Large intestine (tissue), 3 donors: ENCODE data around the gene NEGR1. TPM values are rescaled to one million over a fixed set of nuclear protein-coding genes. Genes with fewer than 3 reads are reported as not detected.

Experiments used
- DNase-seq, 2 donors: peaks; one replicate each; pipeline versions ENCODE4 v3.0.0 to v3.0.0-alpha.2; 2013
- H3K27ac ChIP-seq: one replicate; pipeline ENCODE4 v1.5.1; 2013; ENCODE audit warnings: low read length
- H3K27me3 ChIP-seq: 2 replicates; pipeline ENCODE4 v1.6.1; 2013; ENCODE audit warnings: low read length; ENCODE audit not compliant: control insufficient read depth, insufficient read depth
- H3K36me3 ChIP-seq: 2 replicates; pipeline ENCODE4 v1.6.1; 2013; ENCODE audit warnings: low read length; ENCODE audit not compliant: control insufficient read depth, insufficient read depth
- H3K4me1 ChIP-seq: one replicate; pipeline ENCODE4 v1.6.1; 2013; ENCODE audit warnings: low read length; ENCODE audit not compliant: control insufficient read depth, insufficient read depth
- H3K4me3 ChIP-seq: one replicate; pipeline ENCODE4 v1.5.1; 2013; ENCODE audit warnings: low read length
- H3K9me3 ChIP-seq: one replicate; pipeline ENCODE4 v1.6.1; 2013; ENCODE audit warnings: mild to moderate bottlenecking, low read depth, low read length, moderate library complexity; ENCODE audit not compliant: control insufficient read depth
- WGBS: methylation state at CpG from one replicate; pipeline ENCODE4 v1.1.5; 2013; ENCODE audit warnings: low lambda C conversion rate; ENCODE audit not compliant: insufficient coverage; 5-methylcytosine and 5-hydroxymethylcytosine counted together
- polyA plus RNA-seq: library from polyadenylated mRNA; unstranded; fragments of 120-200 nt; gene quantifications from one replicate; pipeline ENCODE4 v1.2.1, GENCODE V29; 2013

Gene NEGR1
- polyA plus RNA-seq, 1 donor: 9.9 TPM

- WGBS: 38% methylated on average over 1 of the region's 1 CpG
- no peaks in the 10 kb centered on the region for H3K9me3 ChIP-seq
- H3K4me1 ChIP-seq: no peaks in the 10 kb centered on the region
- no peaks in the 10 kb centered on the region for H3K27me3 ChIP-seq
- no peak overlapping the region for H3K27ac ChIP-seq
- no peak overlapping the region for H3K4me3 ChIP-seq
- no peaks in the 10 kb centered on the region for H3K36me3 ChIP-seq
- no peak for DNase-seq
Measured at GRCh38 chr1:71562298-71562697, 720.0 kb downstream of the NEGR1 start.

DNA sequence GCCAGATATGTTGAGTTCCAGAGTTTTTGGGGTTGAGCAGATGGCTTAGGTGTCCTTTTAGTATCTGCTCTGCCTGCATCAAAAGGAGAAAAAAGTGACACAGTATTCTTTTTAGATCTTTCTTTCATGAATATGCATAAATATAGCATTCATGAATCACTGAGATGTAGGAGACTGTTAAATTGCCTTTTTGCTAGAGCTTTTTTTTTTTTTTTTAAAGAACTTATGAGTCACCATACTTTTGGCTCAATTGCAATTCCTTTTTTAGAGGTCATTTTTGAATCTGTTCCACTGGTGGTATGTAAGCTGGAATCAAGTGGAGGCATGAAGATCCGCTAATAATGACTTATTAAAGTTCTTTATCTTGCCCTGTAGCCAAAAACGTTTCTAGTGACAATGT lies 720.6 kb downstream of the NEGR1 start:
- Histone ChIP-seq H3K27me3 (no peaks in the 10 kb centered on the region), H3K36me3 (no peaks in the 10 kb centered on the region), H3K4me1 (no peaks in the 10 kb centered on the region), H3K9me3 (no peaks in the 10 kb centered on the region), H3K4me3 (no peak overlapping the region), H3K27ac (no peak overlapping the region)
- 75% methylated on average over 1 of the region's 2 CpGs for WGBS
- no peak for DNase-seq

DNA sequence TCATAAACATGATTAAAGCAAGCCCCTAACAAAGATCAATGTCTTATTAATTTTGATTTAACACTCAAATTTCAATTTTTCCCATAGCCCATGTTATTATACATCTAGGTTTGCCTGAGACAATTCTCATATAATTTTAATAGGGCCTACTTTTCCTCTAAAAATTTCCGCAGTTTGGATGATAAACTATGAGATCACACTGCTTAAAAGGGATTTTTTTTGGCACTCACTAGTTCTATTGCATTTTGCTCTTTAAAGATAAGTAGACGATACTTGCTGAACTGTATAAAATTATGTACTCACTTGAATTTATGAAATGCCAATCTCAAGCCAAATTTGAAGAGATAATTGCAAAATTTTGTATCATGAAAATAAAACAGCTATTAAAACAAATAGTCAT lies 721.1 kb downstream of the NEGR1 start:
- Histone ChIP-seq H3K27me3 (no peaks in the 10 kb centered on the region), H3K9me3 (no peaks in the 10 kb centered on the region), H3K4me3 (no peak overlapping the region), H3K27ac (no peak overlapping the region), H3K36me3 (no peaks in the 10 kb centered on the region), H3K4me1 (no peaks in the 10 kb centered on the region)
- WGBS: no CpG with 5 or more reads among the region's 2 CpGs
- DNase-seq: no peak

DNA sequence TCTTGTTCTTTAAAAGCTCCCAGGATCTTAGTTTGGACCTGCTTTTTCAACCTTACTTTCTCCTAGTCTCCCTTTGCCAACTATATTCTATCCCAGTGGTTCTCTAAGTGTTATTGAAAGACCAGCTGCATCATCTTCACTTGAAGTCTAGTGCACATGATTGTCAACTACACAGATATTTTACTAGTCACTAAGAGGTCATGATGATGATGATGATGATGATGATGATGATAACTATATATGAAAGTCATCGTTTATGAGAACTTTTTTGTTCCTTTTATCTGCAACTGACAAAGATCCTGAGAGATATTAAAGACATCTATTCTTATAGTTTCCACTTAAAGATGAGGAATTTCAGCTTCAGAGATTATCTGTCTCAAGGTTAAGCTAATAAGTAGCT lies 722.5 kb downstream of the NEGR1 start:
- WGBS: no CpG with 5 or more reads among the region's 1 CpG
- Histone ChIP-seq H3K9me3 (no peaks in the 10 kb centered on the region), H3K27me3 (no peaks in the 10 kb centered on the region), H3K36me3 (no peaks in the 10 kb centered on the region), H3K4me1 (no peaks in the 10 kb centered on the region), H3K4me3 (no peak overlapping the region), H3K27ac (no peak overlapping the region)
- DNase-seq: no peak

DNA sequence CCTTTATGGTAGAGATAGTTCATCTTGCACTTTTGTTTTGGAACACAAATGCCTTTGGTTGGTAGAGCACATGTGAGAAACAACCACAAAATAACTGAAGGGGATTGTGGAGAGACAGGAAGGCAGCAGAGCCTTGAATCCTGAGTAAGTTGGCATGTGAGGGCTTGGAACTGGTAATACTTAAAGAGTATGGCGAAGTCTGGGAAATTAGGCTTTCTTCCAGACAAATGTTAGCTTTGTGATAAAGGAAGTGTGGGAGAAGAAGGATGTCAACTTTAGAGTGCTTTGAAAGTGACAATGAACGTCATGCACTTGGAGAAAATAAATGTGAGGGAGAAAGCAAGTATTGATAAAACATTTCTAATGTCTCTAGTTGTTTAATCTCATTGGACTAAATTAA lies 725.2 kb downstream of the NEGR1 start:
- no peaks in the 10 kb centered on the region for H3K27me3 ChIP-seq
- no peaks in the 10 kb centered on the region for H3K4me1 ChIP-seq
- no peak overlapping the region for H3K27ac ChIP-seq
- no peak for DNase-seq
- H3K36me3 ChIP-seq: no peaks in the 10 kb centered on the region
- 67% methylated on average over 1 of the region's 2 CpGs for WGBS
- no peaks in the 10 kb centered on the region for H3K9me3 ChIP-seq
- no peak overlapping the region for H3K4me3 ChIP-seq

- no peaks in the 10 kb centered on the region for H3K4me1 ChIP-seq
- H3K36me3 ChIP-seq: no peaks in the 10 kb centered on the region
- no peaks in the 10 kb centered on the region for H3K27me3 ChIP-seq
- no peaks in the 10 kb centered on the region for H3K9me3 ChIP-seq
- no peak overlapping the region for H3K27ac ChIP-seq
- no peak overlapping the region for H3K4me3 ChIP-seq
- no peak for DNase-seq
- WGBS: 100% methylated on average over 2 of the region's 7 CpGs
Measured at GRCh38 chr1:71548398-71548890, 733.9 kb downstream of the NEGR1 start.

DNA sequence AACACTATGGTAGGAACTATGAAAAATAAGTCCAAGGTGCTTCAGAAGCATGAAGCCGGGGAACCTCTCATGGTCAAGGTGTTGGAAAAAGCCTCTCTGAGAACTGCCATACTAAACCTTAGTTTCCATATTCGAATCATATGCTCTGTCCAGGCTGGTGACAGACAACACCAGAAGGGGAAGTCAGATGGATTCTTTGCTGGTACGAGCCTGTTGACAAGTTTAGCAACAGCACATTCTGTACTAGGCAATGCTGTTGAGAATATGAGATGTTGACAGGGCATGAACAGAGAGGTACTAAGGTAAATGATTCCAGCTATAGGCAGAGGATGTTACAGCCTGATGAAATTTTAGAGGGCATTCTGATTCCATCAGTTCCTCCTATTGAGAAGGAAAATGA lies 740.2 kb downstream of the NEGR1 start:
- H3K4me1 ChIP-seq: no peaks in the 10 kb centered on the region
- H3K36me3 ChIP-seq: no peaks in the 10 kb centered on the region
- H3K9me3 ChIP-seq: no peaks in the 10 kb centered on the region
- no peaks in the 10 kb centered on the region for H3K27me3 ChIP-seq
- no peak for DNase-seq
- H3K4me3 ChIP-seq: no peak overlapping the region
- WGBS: no CpG with 5 or more reads among the region's 3 CpGs
- no peak overlapping the region for H3K27ac ChIP-seq

DNA sequence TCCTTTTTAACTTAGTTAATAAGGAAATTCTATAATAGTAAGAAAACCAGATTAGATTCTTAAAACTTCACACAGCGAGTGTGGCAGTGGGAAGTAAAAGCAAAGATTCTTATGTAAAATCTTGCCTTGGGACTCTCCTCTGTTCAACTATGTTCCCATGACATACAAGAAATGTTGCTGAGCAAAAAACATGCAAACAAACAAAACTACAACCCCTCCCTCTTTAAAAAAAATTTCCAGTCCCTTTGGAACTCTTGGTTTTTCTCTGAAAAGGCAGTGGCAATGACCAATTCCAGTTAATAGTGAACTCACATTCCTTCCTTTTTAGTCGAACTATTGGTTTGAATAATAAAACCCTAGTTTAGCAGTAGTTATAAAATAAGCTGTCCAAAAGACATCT lies 748.4 kb downstream of the NEGR1 start:
- Histone ChIP-seq H3K36me3 (no peaks in the 10 kb centered on the region), H3K27ac (no peak overlapping the region), H3K9me3 (no peaks in the 10 kb centered on the region), H3K27me3 (no peaks in the 10 kb centered on the region), H3K4me3 (no peak overlapping the region), H3K4me1 (no peaks in the 10 kb centered on the region)
- no peak for DNase-seq
- whole genome bisulfite sequencing: 100% methylated on average over 1 of the region's 2 CpGs

DNA sequence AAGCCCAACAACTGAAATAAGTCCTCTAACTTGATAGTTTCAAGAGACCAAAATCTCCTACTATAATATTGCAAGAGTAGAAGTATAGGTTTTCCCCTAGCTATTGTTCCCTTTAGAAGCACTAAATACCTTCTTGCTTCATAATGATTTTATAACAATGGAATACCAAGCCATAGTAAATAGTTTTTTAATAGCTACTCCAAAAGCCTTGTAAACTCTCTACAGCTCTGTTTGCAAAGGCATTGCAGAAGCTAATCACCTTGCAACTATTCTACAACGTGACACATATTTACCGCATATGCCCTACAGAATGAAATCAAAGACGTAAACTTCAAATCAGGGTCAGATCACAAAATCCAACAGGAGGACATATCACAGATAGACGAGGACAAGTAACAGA lies 750.0 kb downstream of the NEGR1 start:
- H3K27me3 ChIP-seq: no peaks in the 10 kb centered on the region
- DNase-seq: no peak
- H3K36me3 ChIP-seq: no peaks in the 10 kb centered on the region
- no peaks in the 10 kb centered on the region for H3K9me3 ChIP-seq
- no peak overlapping the region for H3K27ac ChIP-seq
- no peak overlapping the region for H3K4me3 ChIP-seq
- no peaks in the 10 kb centered on the region for H3K4me1 ChIP-seq
- WGBS: 65% methylated on average over 2 of the region's 4 CpGs

GRCh38 chr1:71526824-71527223 lies 755.5 kb downstream of the NEGR1 start:
- no peak for DNase-seq
- no peaks in the 10 kb centered on the region for H3K4me1 ChIP-seq
- no peak overlapping the region for H3K27ac ChIP-seq
- H3K4me3 ChIP-seq: no peak overlapping the region
- H3K9me3 ChIP-seq: no peaks in the 10 kb centered on the region
- H3K36me3 ChIP-seq: no peaks in the 10 kb centered on the region
- H3K27me3 ChIP-seq: no peaks in the 10 kb centered on the region

DNA sequence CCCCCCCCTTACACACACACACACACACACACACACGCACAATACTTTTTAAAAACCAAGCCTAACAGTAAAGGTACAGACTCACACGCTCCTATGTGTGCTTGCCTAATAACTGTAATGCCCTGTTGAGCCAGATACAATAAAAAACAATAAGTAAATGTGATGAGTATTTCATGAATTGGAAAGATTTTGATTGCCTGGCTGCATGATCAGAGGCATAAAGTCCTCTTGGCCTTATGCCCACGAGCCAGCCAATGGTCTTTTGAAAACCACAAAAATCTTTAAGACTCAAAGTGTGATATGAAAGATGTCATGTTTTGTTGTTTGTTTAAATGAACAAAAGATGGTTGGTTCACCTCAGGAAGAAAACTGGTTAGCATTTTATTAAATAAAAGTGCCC lies 759.6 kb downstream of the NEGR1 start:
- WGBS: no CpG with 5 or more reads among the region's 3 CpGs
- H3K9me3 ChIP-seq: no peaks in the 10 kb centered on the region

More for the DNA sequence above, 759.6 kb downstream of the NEGR1 start:
- no peaks in the 10 kb centered on the region for H3K36me3 ChIP-seq
- H3K27ac ChIP-seq: no peak overlapping the region
- no peak overlapping the region for H3K4me3 ChIP-seq
- no peaks in the 10 kb centered on the region for H3K4me1 ChIP-seq
- H3K27me3 ChIP-seq: no peaks in the 10 kb centered on the region
- DNase-seq: no peak
